T-helper 2 cell (primary cell): ENCODE measurements around the gene CD40.
"Not testable (repeated sequence)": the region's sequence is repeated elsewhere in the genome, so short reads cannot be mapped to it uniquely, and the experiment has no call there.

Experiments used
- DNase-seq, 5 experiments: peaks; one replicate each; pipeline versions ENCODE4 v3.0.0 to v3.0.0-alpha.2; 2012 to 2022

CD40 gene

GRCh38 chr20:46099491-46100287 lies 18.4 kb upstream of the CD40 start:
- DNase-seq = peak in 1 of 5 experiments; percentile 10

- DNase-seq = not testable (repeated sequence)
Measured at GRCh38 chr20:46100444-46100843, 17.7 kb upstream of the CD40 start.

GRCh38 chr20:46100988-46101387 lies 17.1 kb upstream of the CD40 start:
- no peak for DNase-seq

- no peak for DNase-seq
Measured at GRCh38 chr20:46101957-46102356, 16.2 kb upstream of the CD40 start.

GRCh38 chr20:46102940-46103339 lies 15.2 kb upstream of the CD40 start:
- DNase-seq = no peak

GRCh38 chr20:46104262-46104661 lies 13.9 kb upstream of the CD40 start:
- DNase-seq = no peak

GRCh38 chr20:46107061-46107460 lies 11.1 kb upstream of the CD40 start:
- DNase-seq = no peak

- DNase-seq = no peak
Measured at GRCh38 chr20:46108435-46108841, 9.7 kb upstream of the CD40 start.

GRCh38 chr20:46108976-46109375 lies 9.1 kb upstream of the CD40 start:
- no peak for DNase-seq

GRCh38 chr20:46111028-46111835 lies 6.9 kb upstream of the CD40 start:
- peak in 1 of 5 experiments; percentile 34 for DNase-seq

GRCh38 chr20:46111836-46112212 lies 6.3 kb upstream of the CD40 start:
- no peak for DNase-seq

GRCh38 chr20:46112430-46113112 lies 5.5 kb upstream of the CD40 start:
- no peak for DNase-seq

- no peak for DNase-seq
Measured at GRCh38 chr20:46113113-46113470, 5.0 kb upstream of the CD40 start.

GRCh38 chr20:46114449-46114848 lies 3.7 kb upstream of the CD40 start:
- no peak for DNase-seq

- no peak for DNase-seq
Measured at GRCh38 chr20:46118481-46119020, 437 bp downstream of the CD40 start.

- DNase-seq = no peak
Measured at GRCh38 chr20:46119028-46119546, 973 bp downstream of the CD40 start.

GRCh38 chr20:46119547-46119946 lies 1.4 kb downstream of the CD40 start:
- no peak for DNase-seq

GRCh38 chr20:46120136-46120535 lies 2.0 kb downstream of the CD40 start:
- no peak for DNase-seq

GRCh38 chr20:46121184-46121930 lies 3.2 kb downstream of the CD40 start:
- DNase-seq = peak in 1 of 5 experiments; percentile 35

- DNase-seq = no peak
Measured at GRCh38 chr20:46122071-46122470, 4.0 kb downstream of the CD40 start.

GRCh38 chr20:46122516-46123481 lies 4.7 kb downstream of the CD40 start:
- DNase-seq = no peak
